ENCODE measurements around the gene TTC39C. TPM values are rescaled to one million over a fixed set of nuclear protein-coding genes. Genes with fewer than 3 reads are reported as not detected.

Gene TTC39C
- total and polyA plus RNA-seq, 7 donors = 2.3 to 36.9 (median 27.0) TPM

DNA sequence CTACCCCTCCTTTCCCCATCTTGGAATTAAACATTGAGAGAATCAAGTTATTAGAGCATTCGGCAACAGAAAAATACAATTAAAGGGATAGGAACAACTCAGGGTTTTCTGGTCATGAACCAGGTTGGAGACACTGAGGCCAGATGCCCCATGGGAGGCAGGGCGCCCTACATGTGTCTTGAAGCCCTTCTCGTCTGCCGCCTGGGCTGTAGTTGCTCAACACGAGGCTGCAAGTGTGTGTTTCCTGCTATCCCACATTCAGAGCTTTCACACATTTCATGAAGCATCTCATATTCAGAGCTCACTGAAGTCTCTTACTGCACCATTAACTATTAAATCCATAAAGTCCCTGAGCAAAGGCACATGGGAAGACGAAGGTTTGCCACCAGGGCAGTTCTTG lies 28.8 kb downstream of the TTC39C start:
- Histone ChIP-seq H3K4me1 (peaks cover 0 to 3% (median 0%) of the 10 kb centered on the region in 4 donors), H3K27ac (no peak overlapping the region), H3K9me3 (no peaks in the 10 kb centered on the region), H3K4me3 (no peak overlapping the region), H3K27me3 (no peaks in the 10 kb centered on the region), H3K36me3 (no peaks in the 10 kb centered on the region)
- TF ChIP-seq POLR2A (IDR thresholded peaks at IDR 0.05) = no peak
- no peak for TF ChIP-seq POLR2AphosphoS5 (IDR thresholded peaks at IDR 0.05)
- TF ChIP-seq EP300 (IDR thresholded peaks at IDR 0.05) = no peak
- TF ChIP-seq, protein P1, sequence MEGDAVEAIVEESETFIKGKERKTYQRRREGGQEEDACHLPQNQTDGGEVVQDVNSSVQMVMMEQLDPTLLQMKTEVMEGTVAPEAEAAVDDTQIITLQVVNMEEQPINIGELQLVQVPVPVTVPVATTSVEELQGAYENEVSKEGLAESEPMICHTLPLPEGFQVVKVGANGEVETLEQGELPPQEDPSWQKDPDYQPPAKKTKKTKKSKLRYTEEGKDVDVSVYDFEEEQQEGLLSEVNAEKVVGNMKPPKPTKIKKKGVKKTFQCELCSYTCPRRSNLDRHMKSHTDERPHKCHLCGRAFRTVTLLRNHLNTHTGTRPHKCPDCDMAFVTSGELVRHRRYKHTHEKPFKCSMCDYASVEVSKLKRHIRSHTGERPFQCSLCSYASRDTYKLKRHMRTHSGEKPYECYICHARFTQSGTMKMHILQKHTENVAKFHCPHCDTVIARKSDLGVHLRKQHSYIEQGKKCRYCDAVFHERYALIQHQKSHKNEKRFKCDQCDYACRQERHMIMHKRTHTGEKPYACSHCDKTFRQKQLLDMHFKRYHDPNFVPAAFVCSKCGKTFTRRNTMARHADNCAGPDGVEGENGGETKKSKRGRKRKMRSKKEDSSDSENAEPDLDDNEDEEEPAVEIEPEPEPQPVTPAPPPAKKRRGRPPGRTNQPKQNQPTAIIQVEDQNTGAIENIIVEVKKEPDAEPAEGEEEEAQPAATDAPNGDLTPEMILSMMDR (IDR thresholded peaks at IDR 0.05) = no peak
- 84 to 92% methylated on average over 6 of the region's 6 CpGs for whole genome bisulfite sequencing, 2 donors
- no peak for DNase-seq
- intact Hi-C loops (cut with DNase I) = no loop called here

DNA sequence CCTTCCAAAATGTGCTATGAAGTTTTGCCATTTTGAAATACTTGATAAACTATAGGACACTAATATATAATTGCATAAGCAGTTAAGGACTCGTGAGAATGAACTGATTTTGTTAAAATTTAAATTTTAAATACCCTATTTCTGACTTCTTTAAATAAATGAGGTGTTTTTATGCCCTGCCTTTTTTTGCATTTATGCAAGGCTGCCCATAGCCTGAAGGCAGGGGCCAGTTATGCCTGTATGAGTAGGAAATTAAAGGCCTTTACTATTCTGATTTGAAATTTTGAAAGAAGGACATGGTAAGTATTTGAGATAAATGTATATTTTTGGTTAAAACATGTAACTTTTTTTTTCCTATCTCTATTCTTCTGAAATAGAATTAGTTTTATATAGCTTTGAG lies 33.7 kb downstream of the TTC39C start:
- DNase-seq = no peak
- no peaks in the 10 kb centered on the region for H3K27me3 ChIP-seq
- H3K36me3 ChIP-seq = no peaks in the 10 kb centered on the region
- intact Hi-C loops (cut with DNase I) = no loop called here
- H3K4me1 ChIP-seq = peaks cover 0 to 5% (median 0%) of the 10 kb centered on the region in 4 donors
- H3K27ac ChIP-seq = no peak overlapping the region
- WGBS, 2 donors = 93 to 95% methylated on average over 1 of the region's 1 CpG
- no peak for TF ChIP-seq POLR2AphosphoS5 (IDR thresholded peaks at IDR 0.05)
- no peak for TF ChIP-seq EP300 (IDR thresholded peaks at IDR 0.05)
- TF ChIP-seq, protein P1 (IDR thresholded peaks at IDR 0.05) = no peak
- TF ChIP-seq POLR2A (IDR thresholded peaks at IDR 0.05) = no peak
- H3K9me3 ChIP-seq = no peaks in the 10 kb centered on the region
- H3K4me3 ChIP-seq = no peak overlapping the region

- Histone ChIP-seq H3K27ac (no peak overlapping the region), H3K27me3 (no peaks in the 10 kb centered on the region), H3K9me3 (no peaks in the 10 kb centered on the region), H3K36me3 (no peaks in the 10 kb centered on the region), H3K4me1 (peaks cover 0 to 6% (median 3%) of the 10 kb centered on the region in 4 donors), H3K4me3 (no peak overlapping the region)
- DNase-seq = no peak
- TF ChIP-seq EP300 (IDR thresholded peaks at IDR 0.05) (no peak), POLR2AphosphoS5 (IDR thresholded peaks at IDR 0.05) (no peak)
- TF ChIP-seq, protein P1 (IDR thresholded peaks at IDR 0.05) = no peak
- WGBS, 2 donors = 86 to 89% methylated on average over 3 of the region's 3 CpGs
- intact Hi-C loops (cut with DNase I) = no loop called here
Measured at GRCh38 chr18:24049142-24049541, 34.6 kb downstream of the TTC39C start.

GRCh38 chr18:24051031-24051947 lies 36.7 kb downstream of the TTC39C start:
- H3K4me3 ChIP-seq = no peak overlapping the region
- no peaks in the 10 kb centered on the region for H3K27me3 ChIP-seq
- WGBS, 2 donors = 29 to 58% methylated on average over 13 of the region's 13 CpGs
- H3K4me1 ChIP-seq = peaks cover 0 to 6% (median 3%) of the 10 kb centered on the region in 4 donors
- H3K27ac ChIP-seq = no peak overlapping the region
- intact Hi-C loops (cut with DNase I) = loop anchor here (10.0 kb wide), 1 partner anchor 54 kb away; no protein-coding TSS in a partner anchor
- H3K9me3 ChIP-seq = no peaks in the 10 kb centered on the region
- H3K36me3 ChIP-seq = no peaks in the 10 kb centered on the region
- no peak for DNase-seq
- TF ChIP-seq, protein P1 (IDR thresholded peaks at IDR 0.05) = no peak
- no peak for TF ChIP-seq POLR2A (IDR thresholded peaks at IDR 0.05)
- no peak for TF ChIP-seq POLR2AphosphoS5 (IDR thresholded peaks at IDR 0.05)
- no peak for TF ChIP-seq EP300 (IDR thresholded peaks at IDR 0.05)
